Mammary epithelial cell (primary cell): Measurements from ENCODE around the gene C6orf15.

Experiments
- EZH2 ChIP-seq: IDR thresholded peaks from 2 replicates; pipeline ENCODE4 v1.6.1; 2012; ENCODE audit warnings: low read length, inconsistent platforms, borderline replicate concordance
- TF ChIP-seq, protein P1 (sequence below), 2 donors: IDR thresholded peaks in 1 of 2; conservative IDR thresholded peaks in 1 of 2; 2 replicates each; pipeline ENCODE4 v1.5.1; 2011 to 2012; ENCODE audit warnings: inconsistent platforms in 2 of 2, low read length in 2 of 2, mild to moderate bottlenecking in 2 of 2, control low read depth in 1 of 2, low read depth in 1 of 2; ENCODE audit not compliant: insufficient read depth in 1 of 2; ENCODE audit errors: extremely low read depth in 1 of 2

DNA sequence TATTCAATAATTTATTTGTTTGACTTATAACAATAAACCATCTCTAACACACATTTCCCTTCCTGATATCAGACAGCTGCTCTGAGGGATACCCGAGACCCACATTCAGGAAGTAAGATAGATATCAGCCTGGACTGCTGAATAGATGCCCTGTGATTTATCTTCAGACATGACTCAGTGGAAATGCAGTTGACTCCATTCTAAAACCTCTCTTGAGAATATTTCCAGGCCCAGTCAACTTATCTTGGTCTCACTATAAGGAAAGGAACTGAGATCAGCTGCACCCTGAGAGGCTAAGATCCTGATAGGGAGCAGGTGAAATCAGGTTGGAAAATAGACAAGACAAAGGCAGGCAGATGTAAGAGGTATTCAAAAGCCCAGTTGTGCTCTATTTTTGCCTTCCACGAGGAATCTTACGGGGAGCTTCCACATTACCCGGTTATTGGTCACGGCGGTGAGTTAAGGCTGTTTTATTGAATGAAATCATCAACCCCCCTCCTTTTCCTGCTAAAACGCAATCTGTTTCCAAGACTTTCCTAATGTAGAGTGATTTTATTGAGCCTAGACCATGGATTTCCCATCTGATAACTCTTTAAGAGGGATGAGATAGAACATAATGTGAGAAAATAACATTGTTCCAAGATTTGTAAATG lies 25.5 kb downstream of the C6orf15 start:
- no peak for TF ChIP-seq EZH2
- TF ChIP-seq, protein P1, sequence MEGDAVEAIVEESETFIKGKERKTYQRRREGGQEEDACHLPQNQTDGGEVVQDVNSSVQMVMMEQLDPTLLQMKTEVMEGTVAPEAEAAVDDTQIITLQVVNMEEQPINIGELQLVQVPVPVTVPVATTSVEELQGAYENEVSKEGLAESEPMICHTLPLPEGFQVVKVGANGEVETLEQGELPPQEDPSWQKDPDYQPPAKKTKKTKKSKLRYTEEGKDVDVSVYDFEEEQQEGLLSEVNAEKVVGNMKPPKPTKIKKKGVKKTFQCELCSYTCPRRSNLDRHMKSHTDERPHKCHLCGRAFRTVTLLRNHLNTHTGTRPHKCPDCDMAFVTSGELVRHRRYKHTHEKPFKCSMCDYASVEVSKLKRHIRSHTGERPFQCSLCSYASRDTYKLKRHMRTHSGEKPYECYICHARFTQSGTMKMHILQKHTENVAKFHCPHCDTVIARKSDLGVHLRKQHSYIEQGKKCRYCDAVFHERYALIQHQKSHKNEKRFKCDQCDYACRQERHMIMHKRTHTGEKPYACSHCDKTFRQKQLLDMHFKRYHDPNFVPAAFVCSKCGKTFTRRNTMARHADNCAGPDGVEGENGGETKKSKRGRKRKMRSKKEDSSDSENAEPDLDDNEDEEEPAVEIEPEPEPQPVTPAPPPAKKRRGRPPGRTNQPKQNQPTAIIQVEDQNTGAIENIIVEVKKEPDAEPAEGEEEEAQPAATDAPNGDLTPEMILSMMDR (conservative IDR thresholded peaks at IDR 0.05 in 1 of 2, IDR thresholded peaks at IDR 0.05 in 1 of 2; ENCODE audit: extremely low read depth in 1 of 2, insufficient read depth in 1 of 2, low read depth in 1 of 2, low read length in 2 of 2), result no peak
